AG09319 (cell line): ENCODE results near the gene ERC1.

ENCODE experiments used
- DNase-seq: peaks from one replicate; pipeline ENCODE4 v3.0.0-alpha.2; 2010; ENCODE audit warnings: low read depth; ENCODE audit errors: extremely low read depth
- TF ChIP-seq, protein P1 (sequence below): IDR thresholded peaks from 2 replicates; pipeline ENCODE4 v1.5.1; 2011; ENCODE audit warnings: low read depth, mild to moderate bottlenecking, inconsistent platforms, low read length, moderate library complexity

Gene ERC1

DNA sequence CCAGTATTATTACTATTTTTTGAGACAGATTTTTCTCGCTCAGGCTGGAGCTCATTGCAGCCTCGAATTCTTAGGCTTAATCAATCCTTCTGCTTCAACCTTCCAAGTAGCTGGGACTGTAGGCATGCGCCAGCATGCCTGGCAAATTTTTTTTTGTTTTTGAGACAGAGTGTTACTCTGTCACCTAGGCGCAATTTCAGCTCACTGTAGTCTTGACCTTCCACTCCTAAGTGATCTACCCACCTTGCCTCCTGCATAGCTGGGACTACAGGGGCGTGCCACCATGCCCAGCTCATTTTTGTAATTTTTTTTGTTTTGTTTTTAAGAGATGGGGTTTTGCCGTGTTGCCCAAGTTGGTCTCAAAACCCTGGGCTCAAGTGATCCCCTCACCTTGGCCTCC, 15.2 kb downstream of the ERC1 start:
- TF ChIP-seq, protein P1, sequence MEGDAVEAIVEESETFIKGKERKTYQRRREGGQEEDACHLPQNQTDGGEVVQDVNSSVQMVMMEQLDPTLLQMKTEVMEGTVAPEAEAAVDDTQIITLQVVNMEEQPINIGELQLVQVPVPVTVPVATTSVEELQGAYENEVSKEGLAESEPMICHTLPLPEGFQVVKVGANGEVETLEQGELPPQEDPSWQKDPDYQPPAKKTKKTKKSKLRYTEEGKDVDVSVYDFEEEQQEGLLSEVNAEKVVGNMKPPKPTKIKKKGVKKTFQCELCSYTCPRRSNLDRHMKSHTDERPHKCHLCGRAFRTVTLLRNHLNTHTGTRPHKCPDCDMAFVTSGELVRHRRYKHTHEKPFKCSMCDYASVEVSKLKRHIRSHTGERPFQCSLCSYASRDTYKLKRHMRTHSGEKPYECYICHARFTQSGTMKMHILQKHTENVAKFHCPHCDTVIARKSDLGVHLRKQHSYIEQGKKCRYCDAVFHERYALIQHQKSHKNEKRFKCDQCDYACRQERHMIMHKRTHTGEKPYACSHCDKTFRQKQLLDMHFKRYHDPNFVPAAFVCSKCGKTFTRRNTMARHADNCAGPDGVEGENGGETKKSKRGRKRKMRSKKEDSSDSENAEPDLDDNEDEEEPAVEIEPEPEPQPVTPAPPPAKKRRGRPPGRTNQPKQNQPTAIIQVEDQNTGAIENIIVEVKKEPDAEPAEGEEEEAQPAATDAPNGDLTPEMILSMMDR, result no peak
- no peak for DNase-seq

DNA sequence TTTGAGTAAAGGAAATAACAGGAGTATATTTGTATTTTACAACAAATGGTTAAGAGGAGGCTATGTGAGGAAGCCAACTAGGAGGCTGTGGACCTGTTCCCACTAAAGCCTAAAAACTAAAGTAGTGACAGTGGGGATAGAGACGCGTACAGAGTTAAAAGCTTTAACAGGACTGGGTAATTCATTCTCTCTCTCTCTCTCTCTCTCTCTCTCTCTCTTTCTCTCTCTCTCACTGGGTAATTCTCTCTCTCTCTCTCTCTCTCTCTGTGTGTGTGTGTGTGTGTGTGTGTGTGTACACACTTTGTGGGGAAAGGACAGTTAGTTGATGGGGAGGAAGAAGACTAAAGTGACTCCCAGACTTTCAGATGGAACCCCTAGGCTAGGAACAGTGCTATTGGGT, 16.3 kb downstream of the ERC1 start:
- TF ChIP-seq, protein P1, result no peak
- DNase-seq, result no peak

DNA sequence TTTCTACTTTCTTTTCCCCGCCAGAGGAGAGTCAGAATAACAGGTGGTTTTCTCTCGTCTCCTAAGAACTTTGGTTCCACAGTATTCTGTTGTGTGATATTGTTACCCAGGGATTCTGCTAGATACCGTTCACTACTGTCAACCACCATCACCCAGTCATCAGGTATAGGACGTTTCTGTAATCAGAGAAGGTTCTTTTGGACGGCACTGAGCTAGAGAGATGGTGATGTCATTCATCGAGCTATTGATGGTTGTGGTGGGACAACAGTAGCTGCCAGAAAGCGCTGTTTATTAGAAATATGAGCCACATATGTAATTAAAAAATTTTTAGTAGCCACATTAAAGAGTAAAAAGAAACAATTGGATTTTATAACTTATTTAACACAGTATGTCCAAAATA, 17.0 kb downstream of the ERC1 start:
- TF ChIP-seq, protein P1, result no peak
- DNase-seq, result no peak

DNA sequence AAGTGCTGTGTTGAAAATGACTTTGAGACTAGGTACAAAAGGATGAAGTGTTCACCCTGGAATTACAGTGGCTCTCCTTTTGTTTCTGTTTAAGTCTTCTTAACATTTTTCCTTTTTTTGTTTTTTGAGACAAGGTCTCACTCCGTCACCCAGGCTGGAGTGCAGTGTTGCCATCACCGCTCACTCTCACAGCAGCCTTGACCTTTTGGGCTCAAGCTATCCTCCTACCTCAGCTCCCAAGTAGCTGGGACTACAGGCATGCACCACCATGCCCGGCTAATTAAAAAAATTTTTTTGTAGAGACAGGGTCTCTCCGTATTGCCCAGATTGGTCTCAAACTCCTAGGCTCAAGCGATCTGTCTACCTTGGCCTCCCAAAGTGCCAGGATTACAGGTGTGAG, 20.1 kb downstream of the ERC1 start:
- TF ChIP-seq, protein P1, result no peak
- no peak for DNase-seq

DNA sequence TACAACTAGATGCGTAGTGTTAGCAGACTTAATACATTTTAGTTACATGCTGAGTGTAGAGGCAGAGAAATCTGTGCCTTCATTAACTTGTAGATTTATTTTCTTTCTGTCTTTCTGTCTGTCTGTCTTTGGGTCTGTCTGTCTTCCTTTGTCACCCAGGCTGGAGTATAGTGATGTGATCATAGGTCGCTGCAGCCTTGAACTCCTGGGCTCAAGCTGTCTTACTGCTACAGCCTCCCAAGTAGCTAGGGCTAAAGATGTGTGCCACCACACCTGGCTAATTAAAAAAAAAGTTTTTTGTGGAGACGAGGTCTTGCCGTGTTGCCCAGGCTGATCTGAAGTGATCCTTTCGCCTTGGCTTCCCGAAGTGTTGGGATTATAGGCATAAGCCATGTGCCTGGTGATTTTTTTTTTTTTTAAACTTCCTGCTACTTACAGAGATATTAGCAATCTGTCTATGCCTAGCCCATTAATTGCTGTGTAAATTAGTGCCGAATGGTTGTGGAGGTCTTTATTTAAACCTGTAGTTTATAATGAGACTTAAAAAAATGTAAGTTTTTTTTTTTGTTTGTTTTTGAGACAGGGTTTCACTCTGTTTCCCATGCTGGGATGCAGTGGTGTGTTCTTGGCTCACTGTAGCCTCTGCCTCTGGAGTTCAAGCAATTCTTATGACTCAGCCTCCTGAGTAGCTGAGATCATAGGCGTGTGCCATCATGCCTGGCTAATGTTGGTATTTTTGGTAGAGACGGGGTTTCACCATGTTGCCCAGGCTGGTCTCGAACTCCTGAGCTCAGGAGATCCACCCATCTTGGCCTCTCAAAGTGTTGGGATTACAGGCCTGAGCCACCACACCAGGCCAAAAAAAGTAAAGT, 22.8 kb downstream of the ERC1 start:
- no peak for DNase-seq
- TF ChIP-seq, protein P1, result no peak

DNA sequence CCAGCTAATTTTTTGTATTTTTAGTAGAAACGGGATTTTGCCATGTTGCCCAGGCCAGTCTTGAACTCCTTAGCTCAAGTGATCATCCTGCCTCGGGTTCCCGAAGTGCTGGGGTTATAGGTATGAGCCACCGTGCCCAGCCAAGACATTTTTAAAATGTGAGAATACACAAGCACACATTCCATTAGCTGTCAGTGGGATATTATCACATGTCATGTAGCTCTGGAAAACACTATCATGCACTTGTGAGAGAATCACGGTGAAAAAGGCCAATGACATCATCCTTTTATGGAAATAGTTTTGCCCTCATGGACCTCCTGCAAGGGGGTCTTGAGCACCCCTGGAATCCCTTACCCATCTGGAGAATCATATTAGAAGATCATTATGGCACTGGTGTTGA, 28.3 kb downstream of the ERC1 start:
- TF ChIP-seq, protein P1, result no peak

DNA sequence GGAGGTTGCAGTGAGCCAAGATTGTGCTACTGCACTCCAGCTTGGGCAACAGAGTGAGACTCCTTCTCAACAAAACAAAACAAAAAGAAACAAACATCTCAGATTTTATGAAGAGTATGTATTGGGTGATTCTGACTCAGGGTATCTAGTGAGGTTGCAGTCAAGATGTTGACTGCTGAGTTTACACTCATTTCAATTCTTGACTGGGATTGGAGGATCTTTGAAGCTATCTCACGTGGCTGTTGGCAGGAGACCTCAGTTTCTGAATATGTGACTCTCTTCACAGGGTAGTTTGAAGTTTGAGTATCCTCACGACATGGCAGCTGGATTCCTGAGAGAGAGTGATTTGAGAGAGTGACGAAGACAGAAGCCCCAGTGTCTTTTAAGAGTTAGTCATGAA, 29.4 kb downstream of the ERC1 start:
- no peak for DNase-seq
- TF ChIP-seq, protein P1, result no peak

More for the DNA sequence above, 28.3 kb downstream of the ERC1 start:
- no peak for DNase-seq
